ENCODE results near the gene IL36RN.

The IL36RN gene

GRCh38 chr2:113070606-113070975 is 11.6 kb downstream of the IL36RN start:
- no peak for DNase-seq (ENCODE audit: insufficient read length, low spot score)
- no peak for FAIRE-seq

GRCh38 chr2:113072584-113072983 is 13.6 kb downstream of the IL36RN start:
- DNase-seq (ENCODE audit: insufficient read length, low spot score) (no peak), FAIRE-seq (no peak)

- FAIRE-seq (no peak), DNase-seq (ENCODE audit: insufficient read length, low spot score) (no peak)
Measured at GRCh38 chr2:113073325-113073834, 14.4 kb downstream of the IL36RN start.

GRCh38 chr2:113075030-113075429 is 16.0 kb downstream of the IL36RN start:
- no peak for DNase-seq (ENCODE audit: insufficient read length, low spot score)
- FAIRE-seq: no peak

GRCh38 chr2:113075600-113075999 is 16.6 kb downstream of the IL36RN start:
- FAIRE-seq: no peak
- DNase-seq (ENCODE audit: insufficient read length, low spot score): no peak

- FAIRE-seq (no peak), DNase-seq (ENCODE audit: insufficient read length, low spot score) (no peak)
Measured at GRCh38 chr2:113076954-113077669, 18.1 kb downstream of the IL36RN start.

- no peak for DNase-seq (ENCODE audit: insufficient read length, low spot score)
- FAIRE-seq: no peak
Measured at GRCh38 chr2:113077921-113078320, 18.9 kb downstream of the IL36RN start.

GRCh38 chr2:113078350-113078839 is 19.4 kb downstream of the IL36RN start:
- FAIRE-seq: no peak

GRCh38 chr2:113079131-113079530 is 20.1 kb downstream of the IL36RN start:
- DNase-seq (ENCODE audit: insufficient read length, low spot score) (no peak), FAIRE-seq (no peak)

More at GRCh38 chr2:113078350-113078839, 19.4 kb downstream of the IL36RN start:
- no peak for DNase-seq (ENCODE audit: insufficient read length, low spot score)

- no peak for FAIRE-seq
- DNase-seq (ENCODE audit: insufficient read length, low spot score): peak; percentile 41
Measured at GRCh38 chr2:113080134-113080533, 21.1 kb downstream of the IL36RN start.

GRCh38 chr2:113081488-113082210 is 22.7 kb downstream of the IL36RN start:
- DNase-seq (ENCODE audit: insufficient read length, low spot score) (no peak), FAIRE-seq (no peak)

- FAIRE-seq: no peak
Measured at GRCh38 chr2:113083296-113083695, 24.3 kb downstream of the IL36RN start.

GRCh38 chr2:113084249-113085000 is 25.4 kb downstream of the IL36RN start:
- DNase-seq (ENCODE audit: insufficient read length, low spot score) (no peak), FAIRE-seq (no peak)

More at GRCh38 chr2:113083296-113083695, 24.3 kb downstream of the IL36RN start:
- DNase-seq (ENCODE audit: insufficient read length, low spot score): no peak

GRCh38 chr2:113085542-113085941 is 26.5 kb downstream of the IL36RN start:
- DNase-seq (ENCODE audit: insufficient read length, low spot score) (no peak), FAIRE-seq (no peak)

- FAIRE-seq (no peak), DNase-seq (ENCODE audit: insufficient read length, low spot score) (no peak)
Measured at GRCh38 chr2:113088213-113088992, 29.4 kb downstream of the IL36RN start.

GRCh38 chr2:113089916-113090315 is 30.9 kb downstream of the IL36RN start:
- DNase-seq (ENCODE audit: insufficient read length, low spot score) (no peak), FAIRE-seq (no peak)

GRCh38 chr2:113091231-113091896 is 32.4 kb downstream of the IL36RN start:
- FAIRE-seq: no peak
- no peak for DNase-seq (ENCODE audit: insufficient read length, low spot score)

GRCh38 chr2:113092864-113093612 is 34.0 kb downstream of the IL36RN start:
- FAIRE-seq: no peak
- no peak for DNase-seq (ENCODE audit: insufficient read length, low spot score)

- FAIRE-seq (no peak), DNase-seq (ENCODE audit: insufficient read length, low spot score) (no peak)
Measured at GRCh38 chr2:113093613-113093977, 34.6 kb downstream of the IL36RN start.
